ENCODE data around the gene SUPV3L1. TPM values are rescaled to one million over a fixed set of nuclear protein-coding genes. Genes with fewer than 3 reads are reported as not detected.

Gene SUPV3L1
- total RNA-seq, 2 experiments from 2014 or later, result 53.6 TPM

DNA sequence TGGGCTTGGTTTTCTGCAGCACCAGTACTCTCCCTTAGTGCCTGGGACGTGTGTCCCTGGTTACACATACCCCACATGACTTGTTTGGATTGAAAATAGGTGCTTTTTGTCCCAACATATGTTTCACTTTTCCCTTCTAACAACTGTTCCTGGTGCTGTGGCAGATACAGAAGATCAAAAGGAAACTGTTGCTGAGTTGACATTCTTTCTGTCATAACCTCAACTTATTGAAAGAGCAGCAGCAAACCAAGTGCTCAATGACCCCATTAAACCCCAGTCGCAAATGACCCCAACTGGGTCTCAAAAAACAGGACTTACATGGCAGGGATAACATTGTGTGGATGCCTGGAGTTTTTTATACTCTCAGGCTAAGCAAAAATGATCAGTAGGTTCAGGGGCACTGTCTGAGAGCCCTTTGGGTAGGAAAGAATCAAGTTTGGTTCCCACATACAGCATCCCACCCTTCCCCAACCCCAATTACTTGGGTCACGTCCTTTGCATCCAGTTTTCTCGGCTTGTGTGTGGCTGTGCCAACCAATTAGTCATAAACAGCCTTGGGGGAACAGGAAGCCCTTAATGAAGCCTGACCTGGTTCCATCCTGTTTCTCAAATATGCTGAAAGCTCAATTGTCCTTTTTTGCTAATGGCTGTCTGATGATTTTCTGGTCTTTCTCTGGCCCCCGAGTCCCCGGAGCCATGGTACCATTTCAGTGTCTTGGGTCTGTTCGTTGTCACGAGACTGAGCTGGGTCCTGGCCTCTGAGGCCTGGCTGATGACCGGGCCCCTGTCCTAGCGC, 45.0 kb downstream of the SUPV3L1 start:
- POLR2A ChIA-PET, result interaction anchor here (1.2 kb wide), 1 partner anchor 21 kb away, joined by 3 read pairs; no protein-coding TSS in a partner anchor
- CTCF ChIA-PET, result interaction anchor here (0.6 to 1.5 kb wide), 2 partner anchors 20 to 51 kb away, joined by 3 read pairs; no protein-coding TSS in a partner anchor

DNA sequence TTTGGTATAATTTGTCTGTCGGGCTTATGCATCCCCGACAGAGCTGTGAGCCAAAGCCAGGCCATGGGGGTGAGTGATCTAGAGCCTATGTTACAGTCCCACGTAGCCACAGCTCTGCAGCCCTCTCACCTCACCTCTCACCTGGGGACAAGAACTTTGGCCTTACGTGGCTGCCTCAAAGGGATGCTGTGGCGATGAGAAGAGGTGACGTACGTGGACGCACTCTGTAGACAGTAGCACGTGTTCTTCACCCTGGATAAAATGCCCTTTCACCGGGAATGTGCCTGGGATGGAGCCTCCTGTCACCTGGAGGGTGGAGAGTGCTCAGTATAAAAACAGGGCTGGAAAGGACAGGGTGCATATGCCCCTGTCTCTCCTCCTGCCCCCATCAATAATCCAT, 45.6 kb downstream of the SUPV3L1 start:
- POLR2A ChIA-PET, result no interaction called here
- CTCF ChIA-PET, result interaction anchor here (0.6 to 1.5 kb wide), 2 partner anchors 20 to 204 kb away, joined by 3 to 4 read pairs; no protein-coding TSS in a partner anchor

DNA sequence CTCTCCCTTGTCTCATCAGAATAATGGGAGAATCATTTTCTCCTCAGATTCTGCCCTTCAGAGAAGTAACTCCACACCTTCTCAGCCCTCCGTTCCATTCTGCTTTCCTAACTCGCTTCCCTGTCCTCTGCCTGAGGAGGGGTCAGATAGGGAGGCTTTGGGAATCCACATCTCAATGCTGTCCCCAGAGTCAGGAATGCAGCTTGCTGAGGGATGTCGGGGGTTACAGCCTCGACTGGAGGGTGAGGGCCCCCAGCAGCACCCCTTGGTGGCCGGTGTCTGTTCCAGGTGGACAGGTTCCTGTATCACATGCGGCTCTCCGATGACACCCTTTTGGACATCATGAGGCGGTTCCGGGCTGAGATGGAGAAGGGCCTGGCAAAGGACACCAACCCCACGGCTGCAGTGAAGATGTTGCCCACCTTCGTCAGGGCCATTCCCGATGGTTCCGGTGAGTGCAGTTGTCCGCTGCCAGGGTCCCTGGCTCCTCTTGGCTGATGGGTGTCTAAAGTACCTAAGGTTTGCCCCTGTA, 47.0 kb downstream of the SUPV3L1 start:
- CTCF ChIA-PET, result no interaction called here
- POLR2A ChIA-PET, result interaction anchor here (0.6 kb wide), 1 partner anchor 93 kb away, joined by 4 read pairs; no protein-coding TSS in a partner anchor

DNA sequence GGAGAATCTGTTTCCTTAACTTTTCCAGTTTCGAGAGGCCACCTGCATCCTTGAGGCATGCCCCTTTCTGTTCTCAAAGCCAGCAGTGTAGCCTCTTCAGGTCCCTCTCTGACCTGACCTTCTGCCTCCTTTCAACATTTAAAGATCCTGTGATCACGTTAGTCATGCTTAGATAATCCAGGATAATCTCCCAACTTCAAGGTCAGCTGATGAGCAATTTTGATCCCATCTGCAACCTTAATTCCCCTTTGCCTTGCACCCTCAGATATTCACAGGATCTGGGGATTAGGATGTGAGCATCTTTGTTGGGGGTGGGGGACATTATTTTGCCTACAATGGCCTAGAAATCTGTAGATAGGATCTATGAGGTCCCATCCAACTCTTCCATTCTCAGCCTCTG, 48.1 kb downstream of the SUPV3L1 start:
- CTCF ChIA-PET, result interaction anchor here (1.0 to 1.4 kb wide), 2 partner anchors 24 to 165 kb away, joined by 3 read pairs; no protein-coding TSS in a partner anchor
- POLR2A ChIA-PET, result interaction anchor here (1.7 kb wide), 1 partner anchor 91 kb away, joined by 4 read pairs; no protein-coding TSS in a partner anchor

DNA sequence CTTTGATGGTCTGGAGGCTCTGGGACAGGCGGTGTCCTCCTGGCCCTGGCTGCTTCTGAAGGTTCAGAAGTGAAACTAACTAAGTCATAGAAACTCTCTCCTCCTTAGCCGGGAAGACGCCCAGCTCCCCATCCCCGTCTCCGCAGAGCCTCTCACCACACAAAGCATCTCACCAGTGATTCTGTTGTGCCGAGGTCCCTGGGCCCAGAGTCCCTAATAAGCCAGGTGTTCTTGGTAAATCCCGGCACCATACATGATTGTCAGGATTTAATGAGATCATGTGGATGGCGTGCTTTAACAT, 49.5 kb downstream of the SUPV3L1 start:
- ChIA-PET CTCF (interaction anchor here (0.8 to 1.4 kb wide), 6 partner anchors 8 to 274 kb away, joined by 3 to 4 read pairs (median 3); partner anchors contain the start of gene DDX21), POLR2A (interaction anchor here (0.6 to 1.7 kb wide), 3 partner anchors 9 to 148 kb away, joined by 3 to 7 read pairs (median 4); no protein-coding TSS in a partner anchor)

DNA sequence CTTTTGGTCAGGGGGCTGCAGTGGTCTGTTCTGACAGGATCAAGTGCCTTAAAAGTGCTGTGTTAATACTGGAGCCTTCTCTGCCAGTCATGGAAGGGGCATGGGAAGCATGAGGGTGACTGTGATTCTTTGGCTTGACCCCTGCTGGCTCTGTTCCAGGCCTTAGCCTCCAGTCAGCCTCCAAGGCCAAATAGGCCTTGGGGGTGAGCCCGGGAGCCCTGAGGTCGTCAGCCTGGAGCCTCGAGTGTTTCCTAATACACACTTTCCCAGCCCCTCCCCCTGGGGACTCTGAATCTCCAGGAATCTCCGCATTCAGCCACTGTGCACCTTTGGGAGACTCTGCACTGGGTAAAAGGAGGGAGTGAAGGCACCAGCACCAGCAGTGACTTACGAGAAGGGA, 50.1 kb downstream of the SUPV3L1 start:
- ChIA-PET CTCF (no interaction called here), POLR2A (interaction anchor here (0.6 to 1.7 kb wide), 3 partner anchors 8 to 147 kb away, joined by 3 to 7 read pairs (median 4); no protein-coding TSS in a partner anchor)

DNA sequence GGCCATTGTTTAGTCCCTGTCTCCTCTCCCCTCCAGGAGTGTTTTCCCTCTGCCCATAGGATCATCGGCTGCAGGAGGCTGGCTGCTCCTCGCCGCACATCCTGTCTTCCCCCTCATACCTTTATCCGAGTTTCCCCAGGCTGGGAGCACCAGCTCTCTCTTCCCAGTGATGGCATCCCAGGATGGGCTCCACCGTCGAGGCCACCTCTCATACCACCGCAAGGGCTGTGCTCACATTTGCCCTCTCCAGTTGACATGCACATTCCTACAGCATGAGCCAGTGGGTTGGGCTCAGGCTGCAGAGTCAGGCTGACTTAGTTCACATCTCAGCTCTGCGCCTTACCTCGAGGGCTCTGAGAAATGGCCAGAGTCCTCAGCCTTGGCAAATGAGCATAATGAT, 52.2 kb downstream of the SUPV3L1 start:
- POLR2A ChIA-PET, result no interaction called here

DNA sequence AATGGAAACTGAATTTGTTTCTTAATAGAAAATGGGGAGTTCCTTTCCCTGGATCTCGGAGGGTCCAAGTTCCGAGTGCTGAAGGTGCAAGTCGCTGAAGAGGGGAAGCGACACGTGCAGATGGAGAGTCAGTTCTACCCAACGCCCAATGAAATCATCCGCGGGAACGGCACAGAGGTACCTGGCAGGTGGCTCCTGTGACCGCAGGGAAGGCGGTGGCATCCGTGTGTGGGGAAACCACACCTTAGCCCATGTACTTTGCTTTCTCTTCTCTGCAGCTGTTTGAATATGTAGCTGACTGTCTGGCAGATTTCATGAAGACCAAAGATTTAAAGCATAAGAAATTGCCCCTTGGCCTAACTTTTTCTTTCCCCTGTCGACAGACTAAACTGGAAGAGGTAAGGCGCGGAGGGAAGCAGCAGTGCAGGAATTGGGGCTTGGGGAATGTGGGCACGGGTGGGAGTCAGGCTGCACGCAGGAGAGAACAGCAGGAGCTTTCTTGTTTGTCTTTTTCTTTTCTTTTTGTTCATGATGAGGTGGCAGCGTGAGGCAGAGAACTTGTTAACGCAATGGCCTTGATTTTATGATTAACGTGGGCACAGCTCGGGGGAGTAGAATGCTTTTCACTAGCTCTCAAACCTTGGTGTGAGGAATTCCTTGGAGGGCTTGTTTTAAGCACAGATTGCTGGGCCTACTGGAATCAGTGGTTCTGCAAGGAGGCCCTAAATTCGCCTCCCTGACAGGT, 52.9 kb downstream of the SUPV3L1 start:
- CTCF ChIA-PET, result interaction anchor here (0.6 to 1.2 kb wide), 4 partner anchors 18 to 175 kb away, joined by 4 to 6 read pairs (median 4); no protein-coding TSS in a partner anchor
- POLR2A ChIA-PET, result no interaction called here

More for the DNA sequence above, 52.2 kb downstream of the SUPV3L1 start:
- CTCF ChIA-PET, result interaction anchor here (1.2 to 1.5 kb wide), 3 partner anchors 10 to 160 kb away, joined by 3 to 4 read pairs (median 4); no protein-coding TSS in a partner anchor

DNA sequence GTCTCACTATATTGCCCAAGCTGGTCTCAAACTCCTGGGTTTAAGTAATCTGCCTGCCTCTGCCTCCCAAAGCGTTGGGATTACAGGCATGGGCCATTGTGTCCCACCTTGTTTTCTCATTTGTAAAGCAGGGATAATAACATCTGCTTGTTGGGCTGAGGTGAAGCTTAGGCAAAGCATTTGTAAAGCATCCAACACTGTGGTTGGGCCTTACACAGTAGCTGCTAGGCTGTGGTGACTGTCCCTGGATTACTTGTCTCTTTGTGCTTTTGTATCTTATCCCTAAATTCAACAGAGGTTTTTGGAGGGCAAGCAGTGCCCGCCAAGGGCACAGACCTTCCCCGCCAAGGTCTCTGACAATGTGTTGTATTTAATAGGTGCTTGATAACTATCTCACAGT, 54.4 kb downstream of the SUPV3L1 start:
- CTCF ChIA-PET, result interaction anchor here (1.2 to 1.4 kb wide), 2 partner anchors 85 to 174 kb away, joined by 3 read pairs; no protein-coding TSS in a partner anchor

DNA sequence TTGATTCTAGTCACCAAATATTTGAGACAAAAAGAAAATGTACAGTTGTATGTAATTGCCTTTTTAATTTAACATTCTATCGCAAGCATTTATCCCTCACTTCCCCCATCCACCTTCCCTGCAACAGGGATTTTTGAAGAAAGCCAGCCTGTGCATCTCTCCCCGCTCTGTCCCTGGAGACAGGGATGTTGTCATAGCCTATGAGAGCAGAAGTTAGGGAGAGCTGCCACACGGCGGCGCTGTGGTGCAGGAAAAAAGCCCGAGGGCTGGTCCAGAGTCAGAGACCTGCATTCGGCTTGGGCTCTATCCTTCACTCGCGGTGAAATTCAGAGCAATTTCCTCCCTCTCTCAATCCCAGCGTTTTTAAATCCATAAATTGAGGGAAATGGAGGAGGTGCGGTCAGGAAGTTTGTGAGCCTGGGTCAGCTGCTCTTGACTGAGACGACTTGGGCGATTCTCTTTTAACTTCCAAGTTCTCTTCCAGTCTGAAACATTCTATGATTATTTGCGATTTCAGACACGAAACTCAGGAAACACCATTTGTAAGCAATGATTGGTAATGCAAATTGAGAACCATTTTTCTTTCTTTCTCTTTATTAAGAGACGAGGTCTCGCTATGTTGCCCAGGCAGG, 57.6 kb downstream of the SUPV3L1 start:
- CTCF ChIA-PET, result interaction anchor here (0.9 to 4.7 kb wide), 6 partner anchors 8 to 269 kb away, joined by 3 to 33 read pairs (median 4); no protein-coding TSS in a partner anchor
- POLR2A ChIA-PET, result interaction anchor here (1.5 kb wide), 1 partner anchor 8 kb away, joined by 3 read pairs; no protein-coding TSS in a partner anchor

More for the DNA sequence above, 54.4 kb downstream of the SUPV3L1 start:
- POLR2A ChIA-PET, result no interaction called here

DNA sequence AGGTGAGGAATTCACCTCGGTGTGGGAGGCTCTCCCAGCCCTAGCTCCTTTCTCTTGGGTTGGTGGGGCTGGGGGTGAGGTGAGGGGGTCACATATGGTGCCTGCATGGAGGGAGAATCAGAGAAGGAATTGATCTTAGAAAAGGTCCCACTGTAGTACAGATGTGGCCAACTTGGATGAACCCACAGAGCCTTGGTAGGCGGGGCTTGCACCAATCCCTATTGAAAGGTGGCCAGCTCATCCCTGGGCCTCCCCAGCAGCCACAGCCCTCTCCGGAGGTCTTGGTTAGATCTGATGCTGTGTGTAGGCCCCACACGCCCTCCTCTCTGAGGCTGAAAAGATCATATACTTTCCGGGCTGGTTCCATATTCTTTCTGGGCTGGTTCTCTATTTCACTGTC, 59.1 kb downstream of the SUPV3L1 start:
- POLR2A ChIA-PET, result interaction anchor here (1.5 kb wide), 1 partner anchor 10 kb away, joined by 3 read pairs; no protein-coding TSS in a partner anchor
- CTCF ChIA-PET, result interaction anchor here (0.6 to 4.7 kb wide), 8 partner anchors 35 to 169 kb away, joined by 3 to 33 read pairs (median 4); no protein-coding TSS in a partner anchor

DNA sequence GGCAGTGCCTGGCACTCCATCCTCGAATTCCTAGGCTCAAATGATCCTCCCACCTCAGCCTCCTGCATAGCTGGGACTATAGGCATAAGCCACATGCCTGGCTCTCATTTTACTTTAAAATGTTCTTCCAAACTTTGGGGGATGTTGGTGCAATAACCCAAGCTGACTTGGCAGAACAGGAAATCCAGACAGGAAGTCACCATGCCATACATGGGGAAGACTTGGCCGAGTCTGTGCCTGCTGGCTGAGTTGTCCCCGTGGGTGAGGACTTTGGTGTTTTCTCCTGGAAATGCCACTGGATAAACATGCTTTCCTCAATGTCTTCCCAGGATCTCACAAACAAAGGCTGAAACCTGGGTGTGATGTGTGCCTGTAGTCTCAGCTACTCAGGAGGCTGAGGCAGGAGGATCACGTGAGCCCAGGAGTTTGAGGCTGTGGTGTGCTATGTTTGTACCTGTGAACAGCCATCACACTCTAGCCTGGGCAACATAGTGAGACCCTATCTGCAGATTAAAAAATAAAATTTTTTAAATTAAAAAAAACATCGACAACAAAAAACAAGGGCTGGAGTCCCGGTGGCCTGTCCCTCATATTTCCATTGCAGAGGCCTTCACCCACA, 59.9 kb downstream of the SUPV3L1 start:
- CTCF ChIA-PET, result interaction anchor here (0.9 to 4.7 kb wide), 5 partner anchors 80 to 163 kb away, joined by 3 to 33 read pairs (median 10); no protein-coding TSS in a partner anchor

DNA sequence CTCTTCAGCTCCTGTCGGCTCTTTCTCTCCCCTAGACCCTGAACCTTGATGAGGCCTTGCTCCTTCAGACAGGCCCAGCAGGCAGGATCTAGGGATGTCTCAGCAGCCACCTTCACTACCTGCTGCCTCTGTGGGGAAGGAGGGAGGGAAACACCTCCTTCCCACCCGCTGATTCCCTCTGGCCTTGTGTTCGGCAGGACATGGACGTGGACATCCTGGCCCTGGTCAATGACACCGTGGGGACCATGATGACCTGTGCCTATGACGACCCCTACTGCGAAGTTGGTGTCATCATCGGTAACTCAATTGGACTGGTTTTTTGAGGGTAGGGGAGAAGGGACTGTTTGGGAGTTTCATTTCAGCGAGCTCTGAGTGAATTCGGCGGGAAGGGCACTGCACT, 60.4 kb downstream of the SUPV3L1 start:
- CTCF ChIA-PET, result interaction anchor here (3.4 kb wide), 1 partner anchor 152 kb away, joined by 10 read pairs; no protein-coding TSS in a partner anchor

More for the DNA sequence above, 59.9 kb downstream of the SUPV3L1 start:
- POLR2A ChIA-PET, result no interaction called here

DNA sequence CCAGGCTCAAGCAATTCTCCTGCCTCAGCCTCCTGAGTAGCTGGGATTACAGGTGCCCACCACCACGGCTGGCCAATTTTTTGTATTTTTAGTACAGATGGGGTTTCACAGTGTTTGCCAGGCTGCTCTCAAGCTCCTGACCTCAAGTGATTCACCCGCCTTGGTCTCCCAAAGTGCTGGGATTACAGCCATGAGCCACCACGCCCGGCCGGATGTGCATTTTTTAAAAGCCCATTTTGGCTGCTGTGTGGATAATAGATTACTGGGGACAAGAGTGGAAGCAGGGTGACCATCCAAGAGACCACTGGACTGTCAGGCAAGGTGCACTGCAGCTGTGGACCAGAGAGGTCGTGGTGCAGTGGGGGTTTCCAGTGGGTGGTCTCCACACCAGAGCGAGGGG, 61.5 kb downstream of the SUPV3L1 start:
- ChIA-PET CTCF (interaction anchor here (0.7 to 3.4 kb wide), 3 partner anchors 31 to 341 kb away, joined by 3 to 10 read pairs (median 4); no protein-coding TSS in a partner anchor), POLR2A (no interaction called here)

More for the DNA sequence above, 60.4 kb downstream of the SUPV3L1 start:
- POLR2A ChIA-PET, result no interaction called here

DNA sequence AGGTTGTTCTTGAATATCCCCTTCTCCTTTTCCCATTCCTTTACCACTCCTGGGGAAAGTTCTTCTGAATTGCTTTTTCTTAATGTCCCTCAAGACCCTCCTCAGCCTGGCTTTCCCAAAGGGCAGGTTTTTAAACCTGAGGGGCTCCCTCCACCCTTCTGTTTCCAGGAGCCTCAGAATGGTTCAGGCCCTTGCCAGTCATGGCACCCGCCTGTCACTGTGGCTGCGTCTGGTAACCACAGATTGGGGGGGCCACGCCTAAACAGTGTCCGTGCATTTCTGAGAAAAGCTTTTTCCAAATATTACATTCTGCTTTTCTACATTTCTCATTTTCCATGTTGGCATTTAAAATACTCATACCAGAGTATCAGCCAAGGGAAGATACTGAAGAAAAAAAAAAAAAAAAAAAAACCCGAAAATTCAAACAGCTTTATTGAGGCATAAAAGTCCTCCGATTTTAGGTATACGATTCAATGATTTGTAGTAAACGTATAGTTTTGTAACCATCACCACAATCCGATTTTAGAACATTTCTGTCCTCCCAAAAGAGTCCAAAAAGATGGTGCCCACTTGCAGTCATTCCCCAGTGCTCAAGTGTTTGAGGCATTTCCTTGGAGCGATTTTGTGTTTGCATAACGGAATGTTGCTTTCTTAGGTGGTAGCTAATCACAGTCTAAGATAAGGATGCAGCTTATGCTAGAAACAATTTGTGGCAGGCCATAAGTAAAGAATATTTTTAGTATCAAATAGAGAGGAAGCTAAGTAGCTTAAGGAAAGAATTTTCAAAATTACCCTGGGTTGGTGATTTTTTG, 62.2 kb downstream of the SUPV3L1 start:
- POLR2A ChIA-PET, result interaction anchor here (0.6 kb wide), 1 partner anchor 187 kb away, joined by 5 read pairs; no protein-coding TSS in a partner anchor

DNA sequence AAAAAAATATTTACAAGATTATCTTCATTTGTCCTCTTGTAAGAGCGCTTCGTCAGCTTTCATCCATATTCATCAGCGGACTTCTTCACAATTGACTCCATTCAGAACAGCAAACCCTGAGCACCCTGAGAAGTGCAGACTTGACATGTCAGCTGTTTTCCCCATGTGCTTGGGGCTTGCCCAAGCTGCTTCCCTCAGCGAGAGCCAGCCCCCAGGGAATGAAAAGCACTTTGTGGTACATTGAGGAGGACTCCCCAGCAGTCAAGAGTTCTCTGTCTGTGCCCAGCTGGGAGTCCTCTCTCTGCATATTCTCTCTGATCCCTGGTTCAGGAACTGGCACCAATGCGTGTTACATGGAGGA, 62.8 kb downstream of the SUPV3L1 start:
- ChIA-PET CTCF (interaction anchor here (0.9 to 3.4 kb wide), 2 partner anchors 30 to 150 kb away, joined by 4 to 10 read pairs; no protein-coding TSS in a partner anchor), POLR2A (interaction anchor here (0.6 kb wide), 1 partner anchor 187 kb away, joined by 5 read pairs; no protein-coding TSS in a partner anchor)

More for the DNA sequence above, 62.2 kb downstream of the SUPV3L1 start:
- CTCF ChIA-PET, result interaction anchor here (0.7 to 3.4 kb wide), 3 partner anchors 30 to 342 kb away, joined by 3 to 10 read pairs (median 4); no protein-coding TSS in a partner anchor

DNA sequence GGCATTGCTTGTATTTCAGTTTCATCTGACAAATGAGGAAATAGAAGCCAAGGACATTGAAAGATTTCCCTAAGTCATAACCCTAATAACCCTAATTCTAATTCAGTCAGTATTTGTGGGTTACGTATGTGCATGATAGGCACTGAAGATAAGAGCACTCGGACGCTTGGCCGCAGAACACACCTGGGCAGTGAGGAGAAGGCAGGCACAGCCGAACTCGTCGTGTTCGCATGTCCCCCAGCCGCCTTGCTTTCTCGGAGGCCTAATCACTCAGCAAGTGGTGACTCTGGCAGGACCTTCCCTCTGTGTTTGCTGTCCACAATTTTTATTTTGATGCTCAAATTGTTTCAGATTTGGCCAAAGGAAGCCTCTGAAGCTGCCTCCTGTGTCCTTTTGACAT, 63.8 kb downstream of the SUPV3L1 start:
- POLR2A ChIA-PET, result no interaction called here
- CTCF ChIA-PET, result interaction anchor here (3.4 kb wide), 1 partner anchor 149 kb away, joined by 10 read pairs; no protein-coding TSS in a partner anchor

Data from activated CD8-positive, alpha-beta memory T cell treated with anti-CD3 and anti-CD28 coated beads for 36 hours (primary cell).